BJ (cell line): ENCODE data around the gene BCAT1. TPM values are rescaled to one million over a fixed set of nuclear protein-coding genes. Genes with fewer than 3 reads are reported as not detected.
"Not testable (repeated sequence)": the region's sequence is repeated elsewhere in the genome, so short reads cannot be mapped to it uniquely, and the experiment has no call there.

Experiments
- CTCF ChIA-PET: fragments of 350-600 bp; formaldehyde crosslinking; extraction: SDS; loops from one replicate; lab custom pipeline; 2021; ENCODE audit warnings: antibody characterized with exemption, inconsistent platforms; lab: Yijun Ruan, JAX
- POLR2A ChIA-PET: fragments of 300-600 bp; sonication (Branson Sonifier 250); formaldehyde crosslinking; extraction: SDS; loops from one replicate; lab custom pipeline; 2021; ENCODE audit warnings: antibody characterized with exemption; lab: Charles Lee
- DNase-seq: peaks from one replicate; pipeline ENCODE4 v3.0.0-alpha.2; 2011; ENCODE audit warnings: low read depth
- H3K27me3 ChIP-seq: 2 replicates; pipeline ENCODE4 v1.6.0; 2011; ENCODE audit warnings: low read length; ENCODE audit not compliant: control insufficient read depth, insufficient read depth
- H3K36me3 ChIP-seq: 2 replicates; pipeline ENCODE4 v1.5.1; 2011; ENCODE audit warnings: low read length; ENCODE audit not compliant: control insufficient read depth, insufficient read depth
- H3K4me3 ChIP-seq: 2 replicates; pipeline ENCODE4 v1.5.1; 2011; ENCODE audit warnings: low read depth, mild to moderate bottlenecking, control low read depth, low read length
- CTCF ChIP-seq: IDR thresholded peaks from 2 replicates; pipeline ENCODE4 v1.5.1; 2011; ENCODE audit warnings: low read depth, mild to moderate bottlenecking, control low read depth, inconsistent platforms, low read length, moderate library complexity; ENCODE audit not compliant: insufficient read depth
- polyA plus RNA-seq: library from polyadenylated mRNA; depleted of rRNA; stranded (reverse); fragments of >200 nt; gene quantifications from 2 replicates; pipeline ENCODE4 v1.2.3, GENCODE V29; 2011

The BCAT1 gene
- polyA plus RNA-seq, 1 experiment: 13.2 TPM

- Histone ChIP-seq H3K27me3 (no peaks in the 10 kb centered on the region), H3K36me3 (no peaks in the 10 kb centered on the region), H3K4me3 (no peak overlapping the region)
- no peak for DNase-seq
- CTCF ChIA-PET: no interaction called here
- TF ChIP-seq CTCF: no peak
- POLR2A ChIA-PET: no interaction called here
These were observed 20.8 kb downstream of the BCAT1 start for GRCh38 chr12:24928131-24928530.

DNA sequence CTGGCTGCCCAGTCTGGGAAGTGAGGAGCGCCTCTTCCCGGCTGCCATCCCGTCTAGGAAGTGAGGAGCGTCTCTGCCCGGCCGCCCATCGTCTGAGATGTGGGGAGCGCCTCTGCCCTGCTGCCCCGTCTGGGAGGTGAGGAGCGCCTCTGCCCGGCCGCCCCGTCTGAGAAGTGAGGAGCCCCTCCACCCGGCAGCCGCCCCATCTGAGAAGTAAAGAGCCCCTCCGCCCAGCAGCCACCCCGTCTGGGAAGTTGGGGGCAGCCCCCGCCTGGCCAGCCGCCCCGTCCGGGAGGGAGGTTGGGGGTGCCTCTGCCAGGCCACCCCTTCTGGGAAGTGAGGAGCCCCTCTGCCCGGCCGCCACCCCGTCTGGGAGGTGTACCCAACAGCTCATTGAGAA, 22.8 kb downstream of the BCAT1 start:
- DNase-seq, H3K4me3 ChIP-seq, H3K36me3 ChIP-seq, CTCF ChIA-PET, H3K27me3 ChIP-seq, POLR2A ChIA-PET: not testable (repeated sequence)

GRCh38 chr12:24922090-24922489, 26.8 kb downstream of the BCAT1 start:
- no peak for TF ChIP-seq CTCF
- Histone ChIP-seq H3K4me3 (no peak overlapping the region), H3K36me3 (no peaks in the 10 kb centered on the region), H3K27me3 (no peaks in the 10 kb centered on the region)
- CTCF ChIA-PET: no interaction called here
- no peak for DNase-seq
- POLR2A ChIA-PET: no interaction called here

DNA sequence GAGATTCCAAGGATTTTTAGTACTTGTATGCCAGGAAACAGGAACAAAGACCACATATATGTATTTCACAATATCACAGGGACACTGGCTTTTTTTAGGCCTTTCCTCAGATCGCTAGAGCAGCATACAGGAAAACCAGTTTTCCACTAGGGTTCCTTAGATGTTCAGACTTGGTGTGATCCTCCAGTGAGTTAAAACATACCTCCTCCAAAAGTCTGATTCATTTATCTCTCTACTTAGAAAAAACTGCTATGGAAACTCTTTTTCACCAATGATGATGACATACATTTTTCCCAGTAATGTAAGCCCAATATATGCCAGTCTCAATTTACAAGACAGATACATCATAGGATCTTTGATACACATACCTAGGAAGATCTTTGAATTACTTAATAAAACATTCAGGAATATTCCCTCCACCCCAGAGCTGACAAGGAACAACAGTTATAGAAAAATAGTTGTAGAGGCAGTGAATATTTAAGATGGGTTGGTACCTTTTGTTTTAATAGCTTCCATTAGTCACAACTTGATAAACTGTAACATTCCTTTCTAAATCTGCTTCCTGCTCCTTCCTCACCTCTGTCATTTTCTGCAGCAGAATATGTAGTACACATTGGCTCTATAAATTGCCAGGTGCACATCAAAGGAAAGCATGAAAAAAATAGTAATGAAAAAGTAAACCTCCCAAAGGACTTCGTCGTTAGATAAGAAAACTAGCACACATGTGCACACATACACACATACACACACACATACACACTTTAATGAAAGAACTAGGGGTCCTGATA, 27.5 kb downstream of the BCAT1 start:
- DNase-seq: peak; percentile 47
- H3K27me3 ChIP-seq: no peaks in the 10 kb centered on the region
- ChIA-PET POLR2A (no interaction called here), CTCF (interaction anchor here (0.7 kb wide), 1 partner anchor 55 kb away, joined by 3 read pairs; no protein-coding TSS in a partner anchor)
- no peak overlapping the region for H3K4me3 ChIP-seq
- H3K36me3 ChIP-seq: no peaks in the 10 kb centered on the region
- TF ChIP-seq CTCF: no peak

GRCh38 chr12:24920141-24920540, 28.8 kb downstream of the BCAT1 start:
- no peak for DNase-seq
- no peaks in the 10 kb centered on the region for H3K36me3 ChIP-seq
- H3K4me3 ChIP-seq: no peak overlapping the region
- CTCF ChIA-PET: interaction anchor here (1.3 kb wide), 1 partner anchor 12 kb away, joined by 3 read pairs; no protein-coding TSS in a partner anchor
- POLR2A ChIA-PET: no interaction called here
- no peak for TF ChIP-seq CTCF
- no peaks in the 10 kb centered on the region for H3K27me3 ChIP-seq
